ENCODE data around the gene CTXN2. TPM values are rescaled to one million over a fixed set of nuclear protein-coding genes. Genes with fewer than 3 reads are reported as not detected.

Gene CTXN2
- total and polyA plus RNA-seq, 9 of the 15 experiments (the other 6 are each of a cell fraction or from before 2014, with no cell fraction given) = not detected

- no peaks in the 10 kb centered on the region for H3K27me3 ChIP-seq (ENCODE audit: control insufficient read depth in 2 of 2, insufficient read depth in 2 of 2, low read length in 2 of 2)
- no peaks in the 10 kb centered on the region for H3K9me3 ChIP-seq (replicated peaks; ENCODE audit: control insufficient read depth, insufficient read depth, low read depth, low read length)
- CTCF ChIA-PET (ENCODE audit: low intra/inter-chr PET ratio) = no interaction called here
- BruUV-seq (replicated peaks) = no TSS peak
- H3K79me2 ChIP-seq (ENCODE audit: control insufficient read depth, insufficient read depth, low read length) = no peaks in the 10 kb centered on the region
- no peak overlapping the region for H3K4me2 ChIP-seq (ENCODE audit: insufficient read depth, low read length)
- WGBS (ENCODE audit: insufficient coverage, low coverage, missing lambda C conversion rate) = 2% methylated on average over 3 of the region's 3 CpGs
- FAIRE-seq = no peak
- H3K9me1 ChIP-seq (ENCODE audit: control insufficient read depth, insufficient read depth, low read length) = no peaks in the 10 kb centered on the region
- H3K27ac ChIP-seq (ENCODE audit: extremely low read depth, low read depth, low read length) = no peak overlapping the region
- H3K36me3 ChIP-seq (ENCODE audit: control insufficient read depth, insufficient read depth, low read length) = no peaks in the 10 kb centered on the region
- H3K9ac ChIP-seq (ENCODE audit: insufficient read depth in 1 of 2, low read depth in 2 of 2, low read length in 2 of 2) = no peak overlapping the region
- H3K4me3 ChIP-seq = no peak overlapping the region
- POLR2A ChIA-PET = no interaction called here
- no peak overlapping the region for H2AFZ ChIP-seq (ENCODE audit: low read depth, low read length)
- no peak for DNase-seq (ENCODE audit: extremely low read depth in 1 of 4, low spot score in 3 of 4)
- H3K4me1 ChIP-seq (replicated peaks in 1 of 2; ENCODE audit: control insufficient read depth in 2 of 2, insufficient read depth in 2 of 2, low read length in 2 of 2) = no peaks in the 10 kb centered on the region
- no peaks in the 10 kb centered on the region for H4K20me1 ChIP-seq (replicated peaks; ENCODE audit: control insufficient read depth, insufficient read depth, low read length)
- ATAC-seq = no peak
- in situ Hi-C loops (cut with MboI) = no loop called here
- intact Hi-C loops (cut with micrococcal nuclease) = no loop called here
- TF ChIP-seq, protein P1, sequence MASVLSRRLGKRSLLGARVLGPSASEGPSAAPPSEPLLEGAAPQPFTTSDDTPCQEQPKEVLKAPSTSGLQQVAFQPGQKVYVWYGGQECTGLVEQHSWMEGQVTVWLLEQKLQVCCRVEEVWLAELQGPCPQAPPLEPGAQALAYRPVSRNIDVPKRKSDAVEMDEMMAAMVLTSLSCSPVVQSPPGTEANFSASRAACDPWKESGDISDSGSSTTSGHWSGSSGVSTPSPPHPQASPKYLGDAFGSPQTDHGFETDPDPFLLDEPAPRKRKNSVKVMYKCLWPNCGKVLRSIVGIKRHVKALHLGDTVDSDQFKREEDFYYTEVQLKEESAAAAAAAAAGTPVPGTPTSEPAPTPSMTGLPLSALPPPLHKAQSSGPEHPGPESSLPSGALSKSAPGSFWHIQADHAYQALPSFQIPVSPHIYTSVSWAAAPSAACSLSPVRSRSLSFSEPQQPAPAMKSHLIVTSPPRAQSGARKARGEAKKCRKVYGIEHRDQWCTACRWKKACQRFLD (CRISPR knock-in tag; IDR thresholded peaks at IDR 0.05) = no peak
- TF ChIP-seq ARNT (IDR thresholded peaks at IDR 0.05) = no peak
- TF ChIP-seq HNRNPL (IDR thresholded peaks at IDR 0.05; ENCODE audit: low read depth, low read length) = no peak
- no peak for TF ChIP-seq HNRNPLL (IDR thresholded peaks at IDR 0.05; ENCODE audit: low read depth, low read length, poor library complexity, severe bottlenecking)
- no peak for TF ChIP-seq PML (IDR thresholded peaks at IDR 0.05; ENCODE audit: low read length)
- no peak for TF ChIP-seq ESRRA (IDR thresholded peaks at IDR 0.05; ENCODE audit: borderline replicate concordance, low read depth)
- no peak for TF ChIP-seq ZNF212 (CRISPR knock-in tag; IDR thresholded peaks at IDR 0.05)
- TF ChIP-seq GATA2 (CRISPR knock-in tag; IDR thresholded peaks at IDR 0.05) = no peak
- no peak for TF ChIP-seq ZNF436 (CRISPR knock-in tag; IDR thresholded peaks at IDR 0.05)
- TF ChIP-seq, protein P2, sequence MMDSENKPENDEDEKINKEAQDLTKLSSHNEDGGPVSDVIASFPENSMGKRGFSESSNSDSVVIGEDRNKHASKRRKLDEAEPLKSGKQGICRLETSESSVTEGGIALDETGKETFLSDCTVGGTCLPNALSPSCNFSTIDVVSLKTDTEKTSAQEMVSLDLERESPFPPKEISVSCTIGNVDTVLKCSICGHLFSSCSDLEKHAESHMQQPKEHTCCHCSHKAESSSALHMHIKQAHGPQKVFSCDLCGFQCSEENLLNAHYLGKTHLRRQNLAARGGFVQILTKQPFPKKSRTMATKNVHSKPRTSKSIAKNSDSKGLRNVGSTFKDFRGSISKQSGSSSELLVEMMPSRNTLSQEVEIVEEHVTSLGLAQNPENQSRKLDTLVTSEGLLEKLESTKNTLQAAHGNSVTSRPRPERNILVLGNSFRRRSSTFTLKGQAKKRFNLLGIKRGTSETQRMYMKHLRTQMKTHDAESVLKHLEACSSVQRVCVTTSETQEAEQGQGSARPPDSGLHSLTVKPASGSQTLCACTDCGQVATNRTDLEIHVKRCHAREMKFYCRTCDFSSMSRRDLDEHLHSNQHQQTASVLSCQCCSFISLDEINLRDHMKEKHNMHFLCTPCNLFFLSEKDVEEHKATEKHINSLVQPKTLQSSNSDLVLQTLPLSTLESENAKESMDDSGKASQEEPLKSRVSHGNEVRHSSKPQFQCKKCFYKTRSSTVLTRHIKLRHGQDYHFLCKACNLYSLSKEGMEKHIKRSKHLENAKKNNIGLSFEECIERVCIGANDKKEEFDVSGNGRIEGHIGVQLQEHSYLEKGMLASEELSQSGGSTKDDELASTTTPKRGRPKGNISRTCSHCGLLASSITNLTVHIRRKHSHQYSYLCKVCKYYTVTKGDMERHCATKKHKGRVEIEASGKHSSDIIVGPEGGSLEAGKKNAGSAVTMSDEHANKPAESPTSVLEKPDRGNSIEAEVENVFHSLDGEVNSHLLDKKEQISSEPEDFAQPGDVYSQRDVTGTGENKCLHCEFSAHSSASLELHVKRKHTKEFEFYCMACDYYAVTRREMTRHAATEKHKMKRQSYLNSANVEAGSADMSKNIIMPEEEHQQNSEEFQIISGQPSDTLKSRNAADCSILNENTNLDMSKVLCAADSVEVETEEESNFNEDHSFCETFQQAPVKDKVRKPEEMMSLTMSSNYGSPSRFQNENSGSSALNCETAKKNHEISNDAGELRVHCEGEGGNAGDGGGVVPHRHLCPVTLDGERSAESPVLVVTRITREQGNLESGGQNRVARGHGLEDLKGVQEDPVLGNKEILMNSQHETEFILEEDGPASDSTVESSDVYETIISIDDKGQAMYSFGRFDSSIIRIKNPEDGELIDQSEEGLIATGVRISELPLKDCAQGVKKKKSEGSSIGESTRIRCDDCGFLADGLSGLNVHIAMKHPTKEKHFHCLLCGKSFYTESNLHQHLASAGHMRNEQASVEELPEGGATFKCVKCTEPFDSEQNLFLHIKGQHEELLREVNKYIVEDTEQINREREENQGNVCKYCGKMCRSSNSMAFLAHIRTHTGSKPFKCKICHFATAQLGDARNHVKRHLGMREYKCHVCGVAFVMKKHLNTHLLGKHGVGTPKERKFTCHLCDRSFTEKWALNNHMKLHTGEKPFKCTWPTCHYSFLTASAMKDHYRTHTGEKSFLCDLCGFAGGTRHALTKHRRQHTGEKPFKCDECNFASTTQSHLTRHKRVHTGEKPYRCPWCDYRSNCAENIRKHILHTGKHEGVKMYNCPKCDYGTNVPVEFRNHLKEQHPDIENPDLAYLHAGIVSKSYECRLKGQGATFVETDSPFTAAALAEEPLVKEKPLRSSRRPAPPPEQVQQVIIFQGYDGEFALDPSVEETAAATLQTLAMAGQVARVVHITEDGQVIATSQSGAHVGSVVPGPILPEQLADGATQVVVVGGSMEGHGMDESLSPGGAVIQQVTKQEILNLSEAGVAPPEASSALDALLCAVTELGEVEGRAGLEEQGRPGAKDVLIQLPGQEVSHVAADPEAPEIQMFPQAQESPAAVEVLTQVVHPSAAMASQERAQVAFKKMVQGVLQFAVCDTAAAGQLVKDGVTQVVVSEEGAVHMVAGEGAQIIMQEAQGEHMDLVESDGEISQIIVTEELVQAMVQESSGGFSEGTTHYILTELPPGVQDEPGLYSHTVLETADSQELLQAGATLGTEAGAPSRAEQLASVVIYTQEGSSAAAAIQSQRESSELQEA (IDR thresholded peaks at IDR 0.05; ENCODE audit: low read depth) = no peak
- TF ChIP-seq ZNF408 (CRISPR knock-in tag; IDR thresholded peaks at IDR 0.05; ENCODE audit: low read depth) = no peak
- no peak for TF ChIP-seq KAT8 (IDR thresholded peaks at IDR 0.05; ENCODE audit: low read depth)
- no peak for TF ChIP-seq RBM17 (IDR thresholded peaks at IDR 0.05; ENCODE audit: borderline replicate concordance, low read depth, low read length)
- TF ChIP-seq ZNF384 (IDR thresholded peaks at IDR 0.05; ENCODE audit: low read depth, low read length) = no peak
- no peak for TF ChIP-seq ZNF41 (CRISPR knock-in tag; conservative IDR thresholded peaks at IDR 0.05)
Observed at GRCh38 chr15:48168616-48169015, 22.8 kb upstream of the CTXN2 start.

Data from K562 (cell line).